Immature natural killer cell (primary cell): ENCODE data around the gene PCNP. TPM values are rescaled to one million over a fixed set of nuclear protein-coding genes. Genes with fewer than 3 reads are reported as not detected.
"Not testable (repeated sequence)": the region's sequence is repeated elsewhere in the genome, so short reads cannot be mapped to it uniquely, and the experiment has no call there.

Experiments
- DNase-seq, 3 donors: peaks; one replicate each; pipeline ENCODE4 v3.0.0; 2022; ENCODE audit warnings: mixed read lengths in 1 of 3
- H3K27ac Mint-ChIP-seq, 6 donors: one replicate each; pipeline ENCODE4 v1.8.0; 2020; ENCODE audit warnings: mixed read lengths in 6 of 6, mild to moderate bottlenecking in 5 of 6, inconsistent platforms in 4 of 6, moderate library complexity in 3 of 6
- H3K27me3 Mint-ChIP-seq, 3 donors: one replicate each; pipeline ENCODE4 v1.8.0; 2020 to 2021; ENCODE audit warnings: low read depth in 3 of 3, mild to moderate bottlenecking in 3 of 3, mixed read lengths in 3 of 3, moderate library complexity in 3 of 3, inconsistent platforms in 1 of 3
- H3K36me3 Mint-ChIP-seq, 3 donors: one replicate each; pipeline ENCODE4 v1.8.0; 2020; ENCODE audit warnings: mixed read lengths in 3 of 3, inconsistent platforms in 2 of 3, mild to moderate bottlenecking in 2 of 3
- H3K4me1 Mint-ChIP-seq, 2 donors: one replicate each; pipeline ENCODE4 v1.8.0; 2020; ENCODE audit warnings: inconsistent platforms in 2 of 2, mild to moderate bottlenecking in 2 of 2, mixed read lengths in 2 of 2, moderate library complexity in 1 of 2
- H3K4me3 Mint-ChIP-seq, 5 donors: one replicate each; pipeline ENCODE4 v1.8.0; 2020; ENCODE audit warnings: mild to moderate bottlenecking in 5 of 5, mixed read lengths in 5 of 5, inconsistent platforms in 3 of 5, moderate library complexity in 3 of 5
- H3K9me3 Mint-ChIP-seq, 6 donors: one replicate each; pipeline ENCODE4 v1.8.0; 2020; ENCODE audit warnings: mild to moderate bottlenecking in 6 of 6, mixed read lengths in 6 of 6, inconsistent platforms in 4 of 6, moderate library complexity in 3 of 6
- polyA plus RNA-seq, 3 donors: library from polyadenylated mRNA; unstranded; fragments of 300-500 nt; fragmentation: Illumina TruSeq; gene quantifications; one replicate each; pipeline ENCODE4 v1.2.3, GENCODE V29; 2021

Gene PCNP
- 100 to 1,000 TPM; 113 to 167 (median 123) TPM for polyA plus RNA-seq

DNA sequence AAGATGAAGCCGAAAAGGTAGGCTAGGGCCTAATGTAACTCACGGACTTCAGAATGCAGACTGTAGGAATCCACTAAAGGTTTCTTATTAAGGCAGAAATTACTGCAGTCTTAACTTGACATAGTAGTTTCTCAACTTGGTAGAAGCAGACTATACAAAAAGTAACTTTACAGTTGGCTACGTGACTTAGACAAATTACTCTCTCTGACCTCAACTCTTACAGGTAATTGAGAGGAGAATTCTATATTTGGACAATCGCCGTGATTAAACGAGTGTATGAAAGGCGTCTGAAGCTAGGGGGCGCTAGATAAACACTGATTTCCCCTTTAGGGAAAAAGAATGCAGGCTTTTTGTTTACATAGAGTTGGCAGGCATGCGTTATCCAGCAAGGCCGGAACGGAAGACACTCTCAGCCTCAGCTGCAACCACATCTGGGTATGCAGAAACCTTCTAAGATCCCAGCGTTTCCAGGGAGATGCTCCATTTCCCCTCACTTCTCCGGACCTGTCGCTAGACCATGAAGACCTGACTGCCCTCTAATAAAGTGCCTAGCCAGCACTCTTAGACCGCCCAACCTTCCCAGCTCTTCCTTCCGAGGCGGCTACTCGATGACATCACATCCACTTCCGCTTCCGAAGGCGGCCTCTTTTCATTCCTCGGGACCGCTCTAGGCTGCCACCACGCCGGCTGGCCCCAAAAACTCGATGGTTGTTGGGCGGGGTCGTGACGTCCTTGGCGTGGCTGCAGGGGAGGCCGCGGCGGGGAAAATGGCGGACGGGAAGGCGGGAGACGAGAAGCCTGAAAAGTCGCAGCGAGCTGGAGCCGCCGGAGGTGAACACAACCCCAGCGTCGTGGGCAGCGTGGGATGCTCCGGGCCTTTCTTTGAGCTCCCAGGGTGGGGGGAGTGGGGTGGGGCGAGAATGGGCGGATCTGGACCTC lies at the start of gene PCNP:
Gene PCNP (plus strand): TSS at position 732 of the 939 bp plus-strand sequence. CDS start 36 bp downstream, at position 768.
- peaks cover 34 to 57% of the 10 kb centered on the region in 2 donors for H3K4me1 Mint-ChIP-seq
- H3K4me3 Mint-ChIP-seq, result peak within 1 kb of the TSS; percentile 94 to 100 (median 97)
- peaks cover 0 to 5% (median 3%) of the 10 kb centered on the region in 3 donors for H3K36me3 Mint-ChIP-seq
- peaks cover 5 to 20% (median 15%) of the 10 kb centered on the region in 3 donors for H3K27me3 Mint-ChIP-seq
- peak; percentile 98 to 99 (median 99) for DNase-seq
- H3K27ac Mint-ChIP-seq, result peak within 1 kb of the TSS; percentile 97 to 99 (median 98)
- no peaks in the 10 kb centered on the region for H3K9me3 Mint-ChIP-seq

GRCh38 chr3:101527441-101527840 lies 46.5 kb upstream of the PCNP start:
- Mint-ChIP-seq H3K4me3 (no peak overlapping the region), H3K36me3 (peaks cover 0 to 4% (median 0%) of the 10 kb centered on the region in 3 donors), H3K9me3 (no peaks in the 10 kb centered on the region), H3K27ac (no peak overlapping the region), H3K27me3 (peaks cover 0 to under 1% (median 0%) of the 10 kb centered on the region in 3 donors), H3K4me1 (no peaks in the 10 kb centered on the region)
- no peak for DNase-seq

DNA sequence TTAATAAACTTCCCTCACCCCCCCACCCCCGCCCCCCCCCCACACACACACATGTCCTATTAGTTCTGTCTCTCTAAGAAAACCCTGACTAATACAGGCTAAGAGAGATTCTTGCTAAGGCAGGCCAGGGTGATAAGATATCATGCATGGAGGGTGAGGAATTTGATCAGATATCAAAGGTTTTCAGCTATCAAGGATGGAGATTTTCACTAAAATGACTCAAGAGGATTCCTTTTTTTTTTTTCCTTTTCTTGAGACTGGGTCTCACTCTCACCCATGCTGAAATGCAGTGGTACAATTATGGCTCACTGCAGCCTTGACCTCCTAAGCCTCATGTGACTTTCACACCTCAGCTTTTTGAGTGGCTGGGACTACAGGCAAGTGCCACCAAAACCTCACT lies 46.1 kb upstream of the PCNP start:
- Mint-ChIP-seq H3K4me3 (no peak overlapping the region), H3K4me1 (no peaks in the 10 kb centered on the region), H3K27ac (no peak overlapping the region), H3K27me3 (no peaks in the 10 kb centered on the region), H3K9me3 (no peaks in the 10 kb centered on the region), H3K36me3 (peaks cover 0 to 4% (median 0%) of the 10 kb centered on the region in 3 donors)
- no peak for DNase-seq

DNA sequence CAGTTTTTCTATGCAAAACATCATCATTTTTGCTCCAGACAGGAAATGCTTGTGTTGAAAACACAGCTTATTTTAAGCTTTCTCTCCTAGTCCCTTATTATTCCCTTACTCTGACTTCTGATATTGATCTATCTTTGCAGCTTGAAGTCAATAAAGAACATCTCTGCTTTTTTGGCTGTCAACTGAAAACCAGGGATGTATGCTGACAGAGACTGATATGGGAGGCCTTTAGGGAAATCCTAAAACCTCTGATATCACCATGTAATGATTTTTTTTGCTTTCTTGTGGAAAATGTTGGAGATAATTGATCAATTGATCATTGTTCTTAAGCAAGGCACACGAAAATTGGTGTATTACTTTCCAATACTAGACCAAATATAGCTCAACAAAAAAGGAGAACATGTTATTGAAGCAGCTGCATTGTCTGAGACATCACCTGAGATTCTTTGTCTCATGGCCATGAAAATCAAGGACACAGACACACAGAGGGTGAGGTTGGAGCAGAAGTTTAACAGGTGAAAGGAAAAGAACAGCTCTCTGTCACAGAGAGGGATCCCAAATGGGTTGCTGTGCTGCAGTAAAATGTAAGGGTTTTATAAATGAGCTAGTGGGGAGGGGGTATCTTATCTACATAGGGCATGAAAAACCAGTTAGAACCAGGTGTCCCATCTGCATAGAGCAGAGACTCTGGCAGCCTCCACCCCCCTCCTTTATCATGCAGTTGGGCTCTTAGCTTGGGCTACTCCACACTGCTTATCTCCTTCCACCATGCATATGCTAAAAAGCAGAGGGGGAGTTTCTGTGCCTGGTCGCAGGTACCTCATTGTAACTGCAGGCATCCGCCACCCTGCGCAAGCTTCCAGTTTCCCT lies 43.9 kb upstream of the PCNP start:
- Mint-ChIP-seq H3K9me3 (no peaks in the 10 kb centered on the region), H3K4me3 (no peak overlapping the region), H3K27me3 (peaks cover 0 to 1% (median 0%) of the 10 kb centered on the region in 3 donors), H3K36me3 (peaks cover 0 to 3% (median 0%) of the 10 kb centered on the region in 3 donors), H3K4me1 (no peaks in the 10 kb centered on the region), H3K27ac (no peak overlapping the region)
- DNase-seq, result no peak

DNA sequence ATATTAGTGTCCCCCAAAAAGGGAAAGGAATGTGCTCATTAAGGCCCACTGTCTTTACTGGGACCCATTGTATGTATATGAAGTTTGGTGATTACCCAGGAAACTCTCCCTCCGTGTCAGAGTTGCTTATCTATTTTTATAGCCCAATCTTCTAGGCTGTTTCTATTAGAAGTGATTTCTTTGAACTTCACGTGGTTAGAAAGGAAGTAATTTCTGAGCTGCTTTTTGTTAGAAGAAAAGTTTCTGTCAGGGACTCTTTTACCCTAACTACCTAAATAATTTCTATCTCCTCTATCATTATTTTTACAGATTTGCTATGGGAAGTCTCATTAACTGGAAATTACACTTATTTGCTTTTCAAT lies 43.3 kb upstream of the PCNP start:
- Mint-ChIP-seq H3K27ac (no peak overlapping the region), H3K4me3 (no peak overlapping the region), H3K4me1 (no peaks in the 10 kb centered on the region), H3K36me3 (no peaks in the 10 kb centered on the region), H3K27me3 (peaks cover 0 to 1% (median 0%) of the 10 kb centered on the region in 3 donors), H3K9me3 (no peaks in the 10 kb centered on the region)
- DNase-seq, result no peak

DNA sequence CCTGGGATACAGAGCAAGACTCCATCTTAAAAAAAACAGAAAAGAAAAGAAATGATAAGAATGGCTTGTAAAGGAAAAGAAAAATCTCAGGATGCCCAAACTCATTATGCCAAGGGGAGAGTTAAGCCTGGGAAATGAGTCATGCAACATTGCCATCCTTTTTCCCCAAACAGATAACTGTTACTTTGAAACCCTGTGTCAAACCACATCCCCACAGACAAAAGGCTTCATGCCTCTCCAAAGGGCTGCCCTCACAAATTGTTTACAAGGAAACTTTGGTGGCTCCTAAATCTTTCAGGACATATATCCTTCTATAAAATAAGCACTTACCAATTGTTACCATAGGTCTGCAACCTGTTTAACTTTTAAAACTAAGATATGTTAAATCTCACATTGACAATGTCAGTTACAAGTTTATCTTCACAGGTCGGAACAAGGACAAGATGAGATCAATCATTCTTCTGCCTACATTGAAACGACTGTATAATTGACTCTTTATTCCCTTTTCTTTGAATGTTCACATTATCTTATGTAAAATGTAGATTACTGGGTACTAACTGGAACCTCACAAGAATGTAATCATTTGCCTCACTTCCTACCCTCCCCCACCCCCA lies 42.4 kb upstream of the PCNP start:
- Mint-ChIP-seq H3K4me1 (no peaks in the 10 kb centered on the region), H3K27me3 (peaks cover 0 to 1% (median 0%) of the 10 kb centered on the region in 3 donors), H3K36me3 (no peaks in the 10 kb centered on the region), H3K9me3 (no peaks in the 10 kb centered on the region), H3K4me3 (no peak overlapping the region), H3K27ac (no peak overlapping the region)
- DNase-seq, result no peak

GRCh38 chr3:101532783-101533602 lies 41.0 kb upstream of the PCNP start:
- Mint-ChIP-seq H3K9me3 (no peaks in the 10 kb centered on the region), H3K27ac (no peak overlapping the region), H3K4me1 (no peaks in the 10 kb centered on the region), H3K4me3 (no peak overlapping the region), H3K36me3 (no peaks in the 10 kb centered on the region), H3K27me3 (peaks cover 0 to 3% (median 1%) of the 10 kb centered on the region in 3 donors)
- DNase-seq, result no peak

DNA sequence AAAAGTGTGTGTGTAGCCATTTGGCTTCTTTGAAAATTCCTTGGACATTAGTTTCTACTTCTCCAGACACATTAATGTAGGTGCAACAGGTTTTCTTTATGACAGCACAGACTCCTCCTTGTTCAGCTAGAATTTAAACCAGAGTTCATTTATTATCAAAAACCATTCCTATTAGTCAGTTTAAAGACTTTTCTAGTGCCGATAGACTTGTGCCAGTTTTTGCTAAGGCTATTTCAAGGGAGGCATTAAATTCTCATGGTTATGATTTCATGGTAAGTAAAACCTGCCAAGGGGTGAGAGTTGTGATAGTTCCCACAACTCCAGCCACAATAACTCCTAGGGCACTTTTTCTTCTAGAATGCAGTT lies 40.4 kb upstream of the PCNP start:
- Mint-ChIP-seq H3K9me3 (no peaks in the 10 kb centered on the region), H3K4me3 (no peak overlapping the region), H3K27ac (no peak overlapping the region), H3K4me1 (no peaks in the 10 kb centered on the region), H3K36me3 (no peaks in the 10 kb centered on the region), H3K27me3 (peaks cover 0 to 3% (median 1%) of the 10 kb centered on the region in 3 donors)
- no peak for DNase-seq

DNA sequence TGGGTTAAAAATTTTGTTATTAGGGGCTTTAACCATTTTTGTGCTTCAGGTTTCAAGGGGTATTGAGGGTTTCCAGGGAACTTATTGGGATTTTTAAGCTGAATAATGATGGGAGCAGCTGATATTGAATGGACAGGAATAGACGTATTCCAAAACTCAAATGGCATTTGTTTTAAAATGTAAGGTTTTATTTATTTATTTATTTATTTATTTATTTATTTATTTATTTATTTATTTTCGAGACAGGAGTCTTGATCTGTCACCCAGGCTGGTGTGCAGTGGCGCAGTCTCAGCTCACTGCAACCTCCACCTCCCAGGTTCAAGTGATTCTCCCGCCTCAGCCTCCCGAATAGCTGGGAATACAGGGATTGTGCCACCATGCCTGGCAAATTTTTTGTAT lies 38.8 kb upstream of the PCNP start:
- Mint-ChIP-seq H3K9me3 (peaks cover 0 to 1% (median 0%) of the 10 kb centered on the region in 6 donors), H3K27ac (no peak overlapping the region), H3K4me3 (no peak overlapping the region), H3K27me3 (peaks cover 0 to 6% (median 1%) of the 10 kb centered on the region in 3 donors), H3K36me3 (no peaks in the 10 kb centered on the region), H3K4me1 (no peaks in the 10 kb centered on the region)
- DNase-seq, result no peak

GRCh38 chr3:101536266-101536665 lies 37.7 kb upstream of the PCNP start:
- Mint-ChIP-seq H3K27me3 (peaks cover 0 to 6% (median 1%) of the 10 kb centered on the region in 3 donors), H3K9me3 (peaks cover 0 to 1% (median 0%) of the 10 kb centered on the region in 6 donors), H3K4me3 (no peak overlapping the region)

DNA sequence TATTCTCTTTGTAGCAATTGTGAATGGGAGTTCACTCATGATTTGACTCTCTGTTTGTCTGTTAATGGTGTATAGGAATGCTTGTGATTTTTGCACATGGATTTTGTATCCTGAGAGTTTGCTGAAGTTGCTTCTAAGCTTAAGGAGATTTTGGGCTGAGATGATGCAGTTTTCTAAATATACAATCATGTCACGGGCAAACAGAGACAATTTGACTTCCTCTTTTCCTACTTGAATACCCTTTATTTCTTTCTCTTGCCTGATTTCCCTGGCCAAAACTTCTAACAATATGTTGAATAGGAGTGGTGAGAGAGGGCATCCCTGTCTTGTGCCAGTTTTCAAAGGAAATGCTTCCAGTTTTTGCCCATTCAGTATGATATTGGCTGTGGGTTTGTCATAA lies 37.0 kb upstream of the PCNP start:
- H3K36me3 Mint-ChIP-seq, H3K4me1 Mint-ChIP-seq, H3K27ac Mint-ChIP-seq, H3K4me3 Mint-ChIP-seq, H3K9me3 Mint-ChIP-seq, DNase-seq, H3K27me3 Mint-ChIP-seq: not testable (repeated sequence)

More at GRCh38 chr3:101536266-101536665, 37.7 kb upstream of the PCNP start:
- no peak for DNase-seq
- H3K4me1 Mint-ChIP-seq, result no peaks in the 10 kb centered on the region
- no peak overlapping the region for H3K27ac Mint-ChIP-seq
- H3K36me3 Mint-ChIP-seq, result no peaks in the 10 kb centered on the region

GRCh38 chr3:101542957-101543356 lies 31.0 kb upstream of the PCNP start:
- peak overlapping the region in 2 of 6 donors; percentile 37 to 45 for H3K27ac Mint-ChIP-seq
- H3K27me3 Mint-ChIP-seq, result peaks cover 0 to 8% (median 2%) of the 10 kb centered on the region in 3 donors
- peaks cover 1 to 8% of the 10 kb centered on the region in 2 donors for H3K4me1 Mint-ChIP-seq
- H3K36me3 Mint-ChIP-seq, result no peaks in the 10 kb centered on the region
- H3K9me3 Mint-ChIP-seq, result peaks cover 0 to 1% (median 0%) of the 10 kb centered on the region in 6 donors
- DNase-seq, result no peak
- H3K4me3 Mint-ChIP-seq, result no peak overlapping the region
